Breast epithelium (tissue), 3 donors: Measurements from ENCODE around the gene ANXA2.

Experiments
- POLR2A ChIP-seq: fragments of 450-650 bp; IDR thresholded peaks from one replicate; pipeline ENCODE4 v1.6.1; 2016; ENCODE audit warnings: antibody characterized with exemption, mild to moderate bottlenecking, moderate library complexity
- TF ChIP-seq, protein P1 (sequence below), 3 donors: fragments of 450-650 bp; IDR thresholded peaks; one replicate each; pipeline ENCODE4 v1.5.1; 2016 to 2017; ENCODE audit warnings: antibody characterized with exemption in 3 of 3, mild to moderate bottlenecking in 3 of 3, moderate library complexity in 3 of 3

DNA sequence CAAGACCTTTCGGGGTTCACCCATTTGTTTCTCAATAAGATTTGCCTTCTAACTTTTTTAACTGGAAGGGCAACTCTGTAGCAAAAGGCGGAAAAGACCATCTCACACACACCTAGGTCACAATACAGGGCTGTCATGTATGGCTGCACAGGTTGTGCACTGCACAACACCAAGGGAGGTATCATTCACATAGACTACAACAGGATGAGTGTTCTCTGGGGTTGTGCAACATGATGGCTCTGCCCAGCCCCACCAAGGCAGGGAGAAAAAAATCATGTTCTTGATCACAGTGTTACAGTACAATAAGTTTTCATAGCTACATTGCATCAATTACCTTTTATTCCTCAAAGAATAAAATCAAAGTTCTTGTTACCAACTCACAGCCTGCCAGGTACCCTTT is 52.8 kb downstream of the ANXA2 start:
- TF ChIP-seq, protein P1, sequence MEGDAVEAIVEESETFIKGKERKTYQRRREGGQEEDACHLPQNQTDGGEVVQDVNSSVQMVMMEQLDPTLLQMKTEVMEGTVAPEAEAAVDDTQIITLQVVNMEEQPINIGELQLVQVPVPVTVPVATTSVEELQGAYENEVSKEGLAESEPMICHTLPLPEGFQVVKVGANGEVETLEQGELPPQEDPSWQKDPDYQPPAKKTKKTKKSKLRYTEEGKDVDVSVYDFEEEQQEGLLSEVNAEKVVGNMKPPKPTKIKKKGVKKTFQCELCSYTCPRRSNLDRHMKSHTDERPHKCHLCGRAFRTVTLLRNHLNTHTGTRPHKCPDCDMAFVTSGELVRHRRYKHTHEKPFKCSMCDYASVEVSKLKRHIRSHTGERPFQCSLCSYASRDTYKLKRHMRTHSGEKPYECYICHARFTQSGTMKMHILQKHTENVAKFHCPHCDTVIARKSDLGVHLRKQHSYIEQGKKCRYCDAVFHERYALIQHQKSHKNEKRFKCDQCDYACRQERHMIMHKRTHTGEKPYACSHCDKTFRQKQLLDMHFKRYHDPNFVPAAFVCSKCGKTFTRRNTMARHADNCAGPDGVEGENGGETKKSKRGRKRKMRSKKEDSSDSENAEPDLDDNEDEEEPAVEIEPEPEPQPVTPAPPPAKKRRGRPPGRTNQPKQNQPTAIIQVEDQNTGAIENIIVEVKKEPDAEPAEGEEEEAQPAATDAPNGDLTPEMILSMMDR (IDR thresholded peaks at IDR 0.05) = no peak
- no peak for TF ChIP-seq POLR2A
